Cerebellar nuclear complex (tissue), 1 donor: ENCODE measurements around the gene YY2.
"Not testable (repeated sequence)": the region's sequence is repeated elsewhere in the genome, so short reads cannot be mapped to it uniquely, and the experiment has no call there.

ENCODE experiments used
- DNase-seq, 2 experiments: peaks; one replicate each; lab custom pipeline; 2025; lab: John Stamatoyannopoulos, UW

Gene YY2

GRCh38 chrX:21874182-21874581, 18.4 kb downstream of the YY2 start:
- DNase-seq: not testable (repeated sequence)

DNA sequence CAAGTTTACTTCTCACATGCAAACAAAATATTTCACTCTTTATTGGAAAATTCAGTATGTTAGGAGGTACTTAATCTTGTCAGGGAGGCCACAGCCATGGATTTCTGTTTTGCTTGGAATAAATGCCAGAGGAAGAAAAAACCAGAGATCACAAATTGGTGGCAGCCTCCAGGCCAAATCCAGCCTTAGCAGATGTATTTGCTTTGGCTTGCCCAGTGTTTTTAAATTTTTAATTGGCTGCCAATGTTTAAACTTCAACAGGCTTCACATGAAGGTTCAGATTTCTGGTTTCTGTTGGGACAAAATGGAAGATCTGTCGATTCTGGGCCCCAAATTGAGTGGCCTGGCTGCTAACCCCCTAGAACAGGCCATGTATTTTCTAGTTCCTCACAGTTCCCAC, 19.2 kb downstream of the YY2 start:
- DNase-seq: no peak

- no peak for DNase-seq
Measured at GRCh38 chrX:21881881-21882574, 26.2 kb downstream of the YY2 start.

DNA sequence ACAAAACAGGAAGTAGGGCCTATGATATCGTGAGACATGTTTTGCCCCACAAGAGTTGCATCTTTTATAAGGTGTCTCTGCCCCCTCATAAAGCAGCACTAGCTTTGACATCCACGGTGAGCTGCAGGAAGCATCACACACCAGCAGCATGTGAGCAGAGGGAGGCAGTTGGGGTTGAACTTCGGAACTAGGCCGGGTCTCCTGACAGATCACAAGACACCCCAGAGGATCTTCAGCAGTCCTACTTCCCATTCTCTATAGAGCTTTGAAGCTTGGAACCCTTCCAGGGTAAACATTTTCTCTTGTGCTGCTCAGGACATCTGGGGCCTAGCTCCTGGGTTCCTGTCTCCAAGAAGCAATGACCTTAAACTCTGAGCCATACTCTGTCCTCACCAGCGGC, 27.5 kb downstream of the YY2 start:
- DNase-seq: no peak

- no peak for DNase-seq
Measured at GRCh38 chrX:21885568-21885967, 29.8 kb downstream of the YY2 start.

DNA sequence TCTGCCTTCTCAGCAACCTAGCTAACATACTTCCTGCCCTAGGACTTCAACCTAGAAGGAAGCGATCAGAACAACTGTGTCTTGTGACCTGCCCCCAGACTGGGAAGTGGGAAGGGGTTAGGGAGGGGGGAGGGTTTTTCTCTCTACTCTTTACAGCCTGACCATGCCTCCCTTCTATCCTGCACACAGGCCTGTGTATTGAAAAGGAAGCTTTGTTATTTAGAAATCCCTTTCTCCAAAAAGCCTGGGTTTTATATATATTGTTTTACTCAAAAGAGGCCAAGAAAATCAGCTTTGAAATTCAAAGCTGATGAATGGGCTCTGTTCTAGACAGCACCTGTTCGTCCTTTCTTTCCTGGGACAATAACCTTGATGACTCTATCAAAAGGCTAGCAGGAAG, 49.5 kb downstream of the YY2 start:
- no peak for DNase-seq

- DNase-seq: no peak
Measured at GRCh38 chrX:21905953-21906352, 50.2 kb downstream of the YY2 start.

DNA sequence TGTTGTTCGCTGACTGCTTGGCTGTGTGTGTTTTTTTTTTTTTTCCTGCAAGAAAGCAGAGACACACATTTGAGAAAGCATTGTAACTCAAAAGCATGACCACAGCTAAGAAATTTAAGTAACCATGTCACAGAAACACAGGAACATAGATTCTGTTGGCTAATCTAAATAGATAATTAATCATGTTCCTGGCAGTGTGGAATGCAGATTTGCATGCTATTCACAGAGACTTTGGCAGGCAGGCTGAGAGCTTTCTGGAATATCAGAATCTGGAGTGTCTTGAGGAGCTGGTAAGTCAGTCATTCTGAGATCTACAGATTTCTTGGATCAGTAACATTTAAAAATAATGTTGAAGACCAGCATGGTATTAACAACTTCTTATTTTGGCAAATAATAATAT, 51.5 kb downstream of the YY2 start:
- DNase-seq: no peak
